Nephron (organoid): ENCODE results near the gene ACBD6.

Experiments used
- H3K27ac Mint-ChIP-seq, 3 experiments: 2 replicates each; pipeline ENCODE4 v1.8.0; 2020; ENCODE audit warnings: mixed read lengths in 3 of 3, mild to moderate bottlenecking in 2 of 3, moderate library complexity in 1 of 3
- H3K27me3 Mint-ChIP-seq: 2 replicates; pipeline ENCODE4 v1.8.0; 2021; ENCODE audit warnings: low read depth, mild to moderate bottlenecking, moderate library complexity, mixed read lengths
- H3K36me3 Mint-ChIP-seq: 2 replicates; pipeline ENCODE4 v1.8.0; 2020; ENCODE audit warnings: low read depth, mixed read lengths
- H3K4me1 Mint-ChIP-seq: 2 replicates; pipeline ENCODE4 v1.8.0; 2020; ENCODE audit warnings: mixed read lengths
- H3K4me3 Mint-ChIP-seq, 3 experiments: 2 replicates each; pipeline ENCODE4 v1.8.0; 2020; ENCODE audit warnings: mild to moderate bottlenecking in 3 of 3, mixed read lengths in 3 of 3, moderate library complexity in 2 of 3
- H3K9me3 Mint-ChIP-seq: 2 replicates; pipeline ENCODE4 v1.8.0; 2020; ENCODE audit warnings: mixed read lengths
- CTCF ChIP-seq, 3 experiments: fragments of 200-600 bp; sonication (generic); IDR thresholded peaks; one replicate each; pipeline ENCODE4 v1.5.0; 2021; ENCODE audit warnings: antibody characterized with exemption in 3 of 3; ENCODE audit not compliant: unreplicated experiment in 3 of 3

Gene ACBD6

GRCh38 chr1:180402551-180402950 is 99.8 kb downstream of the ACBD6 start:
- H3K27me3 Mint-ChIP-seq = no peaks in the 10 kb centered on the region

GRCh38 chr1:180402001-180402400 is 100.4 kb downstream of the ACBD6 start:
- no peaks in the 10 kb centered on the region for H3K27me3 Mint-ChIP-seq
- H3K27ac Mint-ChIP-seq = no peak overlapping the region
- H3K4me1 Mint-ChIP-seq = no peaks in the 10 kb centered on the region
- no peak for TF ChIP-seq CTCF (IDR thresholded peaks at IDR 0.05; ENCODE audit: unreplicated experiment in 3 of 3)
- no peaks in the 10 kb centered on the region for H3K9me3 Mint-ChIP-seq
- peaks cover 11% of the 10 kb centered on the region for H3K36me3 Mint-ChIP-seq
- H3K4me3 Mint-ChIP-seq = no peak overlapping the region

More at GRCh38 chr1:180402551-180402950, 99.8 kb downstream of the ACBD6 start:
- no peak for TF ChIP-seq CTCF (IDR thresholded peaks at IDR 0.05; ENCODE audit: unreplicated experiment in 3 of 3)
- Mint-ChIP-seq H3K4me3 (no peak overlapping the region), H3K9me3 (no peaks in the 10 kb centered on the region), H3K27ac (no peak overlapping the region), H3K36me3 (peaks cover 6% of the 10 kb centered on the region), H3K4me1 (no peaks in the 10 kb centered on the region)

- Mint-ChIP-seq H3K27ac (no peak overlapping the region), H3K27me3 (no peaks in the 10 kb centered on the region), H3K4me1 (no peaks in the 10 kb centered on the region), H3K4me3 (no peak overlapping the region), H3K9me3 (peaks cover 25% of the 10 kb centered on the region), H3K36me3 (peaks cover 48% of the 10 kb centered on the region)
- no peak for TF ChIP-seq CTCF (IDR thresholded peaks at IDR 0.05; ENCODE audit: unreplicated experiment in 3 of 3)
Observed at GRCh38 chr1:180397175-180397574, 105.2 kb downstream of the ACBD6 start.

GRCh38 chr1:180392427-180393145 is 109.8 kb downstream of the ACBD6 start:
- Mint-ChIP-seq H3K4me1 (no peaks in the 10 kb centered on the region), H3K9me3 (peaks cover 45% of the 10 kb centered on the region)

GRCh38 chr1:180392020-180392419 is 110.4 kb downstream of the ACBD6 start:
- Mint-ChIP-seq H3K27ac (no peak overlapping the region), H3K4me3 (no peak overlapping the region), H3K9me3 (peaks cover 49% of the 10 kb centered on the region), H3K36me3 (peaks cover 79% of the 10 kb centered on the region), H3K27me3 (no peaks in the 10 kb centered on the region), H3K4me1 (no peaks in the 10 kb centered on the region)
- TF ChIP-seq CTCF (IDR thresholded peaks at IDR 0.05; ENCODE audit: unreplicated experiment in 3 of 3) = no peak

More at GRCh38 chr1:180392427-180393145, 109.8 kb downstream of the ACBD6 start:
- peaks cover 80% of the 10 kb centered on the region for H3K36me3 Mint-ChIP-seq
- H3K27ac Mint-ChIP-seq = no peak overlapping the region
- TF ChIP-seq CTCF (IDR thresholded peaks at IDR 0.05; ENCODE audit: unreplicated experiment in 3 of 3) = no peak
- no peak overlapping the region for H3K4me3 Mint-ChIP-seq
- no peaks in the 10 kb centered on the region for H3K27me3 Mint-ChIP-seq

- Mint-ChIP-seq H3K9me3 (peaks cover 64% of the 10 kb centered on the region), H3K36me3 (peaks cover 77% of the 10 kb centered on the region), H3K27me3 (no peaks in the 10 kb centered on the region), H3K27ac (no peak overlapping the region), H3K4me1 (no peaks in the 10 kb centered on the region), H3K4me3 (no peak overlapping the region)
- TF ChIP-seq CTCF (IDR thresholded peaks at IDR 0.05; ENCODE audit: unreplicated experiment in 3 of 3) = no peak
Observed at GRCh38 chr1:180387413-180387812, 115.0 kb downstream of the ACBD6 start.
